D341Med (cell line): ENCODE measurements around the gene GTF3C4.
A peak's percentile ranks its signal among the peaks of the same experiment; 100 is the strongest.

ENCODE experiments used
- DNase-seq: peaks from one replicate; pipeline ENCODE4 v3.0.0; 2012; ENCODE audit warnings: low spot score

Gene GTF3C4

DNA sequence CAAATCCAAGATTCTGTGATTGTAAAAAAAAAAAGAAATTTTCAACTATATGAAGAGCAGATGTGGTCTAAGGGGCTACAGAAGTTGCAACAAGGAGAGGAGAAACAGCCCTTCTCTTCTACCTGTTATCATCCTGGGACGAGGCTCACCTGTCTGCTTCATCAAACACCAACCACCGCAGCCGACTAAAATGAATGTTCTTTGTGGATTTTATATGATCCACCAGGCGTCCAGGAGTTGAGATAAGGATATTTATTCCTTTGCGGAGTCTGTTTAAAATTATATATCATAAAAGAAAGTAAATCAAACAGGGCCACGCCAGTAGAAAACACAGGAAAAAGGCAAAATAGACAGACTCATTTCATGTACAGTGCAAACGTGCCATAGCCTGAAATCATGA is 22.0 kb upstream of the GTF3C4 start:
- DNase-seq, result no peak

DNA sequence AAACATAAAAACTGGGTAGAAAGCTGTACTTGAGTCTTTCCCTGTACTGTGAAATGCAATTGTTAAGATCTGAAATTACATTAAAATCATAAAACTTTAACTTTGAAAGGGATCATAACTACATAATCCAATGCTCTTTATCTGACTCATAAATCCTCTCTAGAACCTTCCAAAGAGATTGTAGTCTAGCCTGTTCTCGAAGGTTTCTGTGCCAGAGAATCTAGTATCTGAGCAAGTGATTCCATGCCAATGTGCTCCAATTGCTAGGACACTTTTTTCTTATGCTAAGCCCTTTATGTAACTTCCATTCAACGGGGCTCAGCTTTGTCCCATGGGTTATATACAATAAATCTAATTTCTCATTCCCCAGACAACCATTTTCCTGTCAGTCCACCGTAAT is 21.6 kb upstream of the GTF3C4 start:
- DNase-seq, result no peak

DNA sequence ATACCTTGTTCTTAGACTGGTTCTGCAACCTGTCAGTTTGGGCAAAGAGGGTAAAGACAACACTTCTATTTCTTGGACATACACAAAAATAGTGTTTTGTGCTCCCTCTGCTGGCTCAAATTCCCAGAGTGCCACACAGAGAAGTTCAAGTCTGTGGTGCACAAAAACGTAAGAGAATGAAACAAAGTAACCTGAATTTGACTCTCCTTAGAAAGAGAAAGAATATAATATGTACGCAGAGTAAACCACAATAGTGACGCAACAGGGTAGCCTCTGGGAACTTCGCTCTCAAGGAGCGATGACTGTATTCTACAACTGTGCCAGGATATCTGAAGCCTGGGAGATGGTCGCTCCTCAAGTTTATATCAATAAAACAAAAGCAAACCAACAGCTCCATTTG is 19.0 kb upstream of the GTF3C4 start:
- DNase-seq, result peak; percentile 43

DNA sequence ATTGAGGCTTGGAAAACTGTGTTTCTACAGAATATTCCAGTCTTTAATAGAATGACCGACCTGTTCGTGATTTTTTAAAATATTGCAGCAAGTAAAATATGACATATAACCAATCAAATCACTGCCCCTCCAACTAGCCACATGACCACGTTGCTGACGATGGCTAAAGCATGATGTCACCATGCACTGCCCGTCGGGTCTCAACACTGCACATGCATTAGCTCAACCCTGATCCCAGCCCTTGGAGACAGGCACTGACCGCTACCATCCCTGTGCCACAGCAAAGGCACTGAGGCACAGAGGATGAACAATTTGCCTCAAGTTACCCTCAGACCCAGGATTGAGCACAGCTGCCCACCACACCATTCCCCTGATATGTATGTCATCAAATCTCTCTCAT is 14.0 kb upstream of the GTF3C4 start:
- no peak for DNase-seq

DNA sequence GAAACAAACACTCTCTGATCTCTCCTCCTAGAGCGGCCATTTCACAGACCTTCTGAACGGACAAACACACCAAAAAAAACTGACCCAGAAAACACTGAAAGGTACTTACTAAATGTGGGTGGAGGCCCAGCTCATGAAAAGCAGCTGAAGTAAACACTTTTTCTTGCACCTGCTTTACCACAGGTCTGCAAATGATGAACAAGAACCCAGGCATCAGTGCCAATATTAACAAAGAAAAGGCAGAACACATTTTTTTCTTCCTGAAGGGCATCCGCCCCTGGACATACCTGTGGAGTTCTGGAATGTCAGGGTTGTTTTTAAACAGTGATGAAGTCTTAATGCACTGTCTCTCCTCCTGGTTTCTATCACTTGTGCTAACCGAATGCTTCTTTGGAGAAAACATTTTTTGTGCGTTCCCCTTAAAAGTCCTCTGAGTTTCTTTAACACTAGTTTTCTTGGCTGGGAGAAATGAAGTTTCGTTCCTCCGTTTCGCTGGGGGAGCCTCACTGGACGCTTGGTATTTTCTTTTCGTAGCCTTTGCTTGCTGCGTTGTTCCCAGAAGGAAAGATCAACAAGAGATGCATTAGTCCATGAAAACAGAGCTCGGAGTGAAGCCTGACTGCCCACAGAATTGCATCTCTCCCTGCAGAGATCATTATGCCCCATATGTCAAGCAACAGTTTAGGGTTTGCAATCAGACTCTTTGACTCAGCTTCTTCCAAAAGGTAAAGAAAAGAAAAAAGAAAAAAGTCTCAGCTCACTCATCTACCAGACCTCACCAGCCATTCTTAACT is 7.9 kb upstream of the GTF3C4 start:
- no peak for DNase-seq

DNA sequence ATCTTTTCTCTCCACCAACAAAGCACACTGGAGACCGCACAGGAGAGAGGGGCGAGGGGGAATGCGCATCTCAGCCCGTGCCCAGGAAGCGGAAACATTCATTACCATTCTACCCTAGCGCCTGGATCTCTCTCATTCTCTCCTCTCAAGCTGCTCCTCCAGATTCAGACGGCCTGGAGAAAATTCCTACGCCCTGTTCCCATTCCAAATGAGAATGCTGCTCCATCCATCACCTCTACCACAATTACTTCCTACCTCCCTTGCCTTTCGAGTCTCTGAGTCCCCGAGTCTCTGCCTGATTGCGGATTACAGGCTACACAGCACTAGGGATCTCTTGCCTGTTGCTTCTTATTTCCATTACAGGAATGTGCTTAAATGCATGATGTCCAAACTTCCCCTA is 7.1 kb upstream of the GTF3C4 start:
- no peak for DNase-seq

DNA sequence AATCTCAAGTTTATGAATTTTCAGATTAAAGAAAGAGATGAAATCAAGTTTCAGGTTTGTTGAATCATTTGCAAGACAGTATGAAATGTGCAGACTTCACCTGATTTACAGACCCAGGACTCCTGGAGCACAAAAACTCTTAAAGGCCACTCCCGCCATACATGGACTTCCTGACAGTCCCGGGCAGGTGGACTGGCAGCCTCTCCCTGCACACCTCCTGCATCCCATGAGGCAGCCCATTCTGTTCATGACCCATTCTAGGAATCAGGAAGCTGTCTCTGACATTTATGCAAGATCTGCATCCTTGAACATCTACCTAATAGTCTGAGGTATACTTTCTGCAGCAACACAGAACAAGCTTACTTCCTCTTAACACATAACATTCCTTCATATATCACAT is 6.4 kb upstream of the GTF3C4 start:
- DNase-seq, result no peak

DNA sequence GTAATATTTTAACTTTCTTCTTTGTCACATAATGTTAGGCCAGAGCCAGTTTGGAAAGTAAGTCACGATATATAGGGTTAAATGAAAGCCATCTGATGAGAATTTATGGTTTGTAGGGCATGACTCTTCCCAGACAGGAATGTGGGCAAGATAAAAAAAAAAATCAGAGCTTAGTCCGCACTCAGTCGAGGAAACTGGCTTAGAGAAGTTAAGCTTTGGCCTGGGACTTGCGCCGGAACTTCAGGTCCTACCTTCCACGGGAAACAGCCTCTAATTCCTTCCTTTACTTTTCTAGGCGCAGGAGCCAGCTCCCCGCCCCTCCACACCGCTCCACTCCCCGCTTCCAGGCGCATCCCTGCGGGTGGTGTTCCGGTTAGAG is 956 bp upstream of the GTF3C4 start:
- peak; percentile 74 for DNase-seq

DNA sequence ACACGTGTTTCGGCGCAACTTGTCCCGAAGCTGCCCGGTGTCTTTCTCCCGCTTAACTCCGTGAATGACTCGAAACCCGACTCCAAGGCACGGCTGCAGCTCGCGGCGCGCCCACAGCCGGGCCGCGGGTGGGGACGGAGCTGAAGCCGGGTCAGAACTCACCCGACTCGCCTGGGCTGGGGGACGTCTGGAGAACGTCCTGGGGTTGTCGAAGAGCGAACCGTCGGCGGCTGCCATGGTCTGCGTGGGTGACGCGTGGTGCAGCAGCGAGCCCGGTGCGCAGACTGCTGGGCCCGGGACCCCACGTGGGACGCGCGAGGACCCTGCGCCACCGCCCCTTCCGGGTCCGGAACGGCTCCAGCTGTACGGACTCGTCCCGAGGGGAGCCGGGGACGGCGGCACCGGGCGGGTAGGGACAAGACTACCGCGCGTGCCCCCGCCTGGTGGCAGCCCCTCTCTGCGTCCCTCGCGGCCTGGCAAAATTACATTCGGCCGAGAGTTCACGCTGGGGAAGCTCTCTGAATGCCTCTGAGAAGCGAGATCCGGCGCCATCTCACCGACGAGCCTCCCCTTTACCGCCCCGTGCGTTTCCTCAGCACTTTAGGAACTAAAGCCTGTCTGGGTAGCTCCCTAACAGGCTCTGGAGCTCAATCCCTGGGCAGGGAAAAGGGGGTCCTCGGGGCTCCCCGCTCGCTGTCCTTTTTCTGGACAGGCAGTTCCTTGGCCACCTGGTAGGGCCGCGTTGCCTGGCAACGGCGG is 387 bp upstream of the GTF3C4 start, which contains the start of gene DDX31:
DDX31 (minus strand) TSS at position 286 of the 759 bp plus-strand sequence; CDS start at position 237, 49 bp downstream.
- DNase-seq, result peak; percentile 93

DNA sequence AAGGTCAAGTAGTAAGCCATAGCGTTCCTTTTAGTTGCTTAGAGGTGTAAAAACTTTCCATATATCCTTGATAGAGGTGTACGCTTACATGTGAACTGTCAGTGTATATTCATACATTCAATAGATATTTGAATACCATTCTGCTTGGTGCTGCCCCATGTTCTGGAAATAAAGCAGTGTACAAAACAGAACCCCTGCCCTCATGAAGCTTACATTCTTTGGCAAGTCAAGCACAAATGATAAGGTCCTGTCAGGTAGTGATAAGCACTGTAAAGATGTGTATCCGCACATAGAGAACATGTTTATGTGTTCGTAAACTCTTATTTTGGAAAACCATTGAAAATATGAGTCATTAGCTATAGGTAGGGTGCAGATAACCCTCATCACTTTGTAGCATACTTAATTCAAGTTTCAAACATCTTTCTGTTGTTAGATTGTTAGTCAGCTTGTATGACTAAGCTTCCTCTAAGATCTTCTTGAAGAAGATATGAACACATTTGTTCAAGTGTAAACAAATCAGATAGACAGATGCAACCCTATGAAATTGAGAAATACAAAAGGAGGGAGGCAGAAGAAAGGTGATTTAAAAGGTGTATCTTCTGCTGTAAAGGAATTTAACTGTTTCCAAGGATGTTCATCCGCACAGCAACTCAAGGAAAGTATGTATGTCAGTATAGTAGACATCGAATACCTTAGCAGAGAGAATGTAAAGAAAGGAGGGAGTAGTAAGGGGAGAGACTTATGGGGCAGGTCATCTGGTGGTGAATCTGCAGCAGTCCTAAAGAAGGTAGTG is 1.6 kb downstream of the GTF3C4 start:
- DNase-seq, result no peak

DNA sequence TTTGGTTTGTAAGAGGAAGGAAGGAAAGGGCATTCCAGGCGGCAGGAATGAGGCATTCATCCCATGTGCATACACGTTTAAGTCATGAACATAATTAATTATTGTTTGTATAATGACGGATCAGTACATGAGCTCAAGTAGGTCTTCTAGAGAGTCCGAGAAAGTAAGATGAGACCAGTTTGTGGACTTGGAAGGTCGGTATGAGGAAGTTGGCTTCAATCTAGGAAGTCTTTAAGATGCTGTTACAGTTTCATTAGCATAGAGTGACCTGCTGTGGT is 2.1 kb downstream of the GTF3C4 start:
- DNase-seq, result no peak

DNA sequence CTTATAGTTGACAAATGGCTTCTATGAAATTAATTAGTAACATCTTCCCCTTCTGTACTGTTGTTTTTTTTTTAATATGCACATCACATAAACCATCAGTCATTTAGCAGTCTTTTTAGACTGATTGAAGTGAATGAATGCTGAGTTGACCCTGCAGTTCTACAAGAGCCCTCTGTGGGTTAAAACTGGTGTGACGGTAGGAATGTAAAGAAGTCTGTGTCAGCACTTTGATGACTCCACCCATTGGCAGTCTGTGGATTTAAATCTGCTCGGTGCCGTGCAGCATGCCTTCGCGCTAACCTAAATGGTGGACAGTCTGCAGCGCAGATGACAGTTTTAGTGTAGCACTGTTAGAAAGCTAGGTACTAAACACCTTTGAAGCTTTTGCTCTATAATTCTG is 3.1 kb downstream of the GTF3C4 start:
- DNase-seq, result peak; percentile 69

DNA sequence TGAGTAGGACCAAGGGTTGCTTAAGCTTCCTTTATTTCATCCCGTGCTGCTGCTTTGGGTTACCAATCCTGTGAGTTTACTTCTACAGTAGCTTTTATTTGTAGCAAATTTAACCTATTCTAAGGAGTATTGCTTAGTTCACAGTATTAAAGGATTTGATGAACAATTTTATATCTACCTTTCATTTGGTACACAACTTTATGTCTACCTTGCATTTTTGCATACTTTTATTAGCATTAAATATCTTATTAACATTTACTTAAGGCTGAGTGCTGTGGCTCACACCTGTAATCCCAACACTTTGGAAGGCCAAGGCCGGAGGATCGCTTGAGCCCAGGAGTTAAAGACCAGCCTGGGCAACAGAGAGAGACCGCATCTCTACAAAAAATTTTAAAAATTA is 4.2 kb downstream of the GTF3C4 start:
- no peak for DNase-seq

DNA sequence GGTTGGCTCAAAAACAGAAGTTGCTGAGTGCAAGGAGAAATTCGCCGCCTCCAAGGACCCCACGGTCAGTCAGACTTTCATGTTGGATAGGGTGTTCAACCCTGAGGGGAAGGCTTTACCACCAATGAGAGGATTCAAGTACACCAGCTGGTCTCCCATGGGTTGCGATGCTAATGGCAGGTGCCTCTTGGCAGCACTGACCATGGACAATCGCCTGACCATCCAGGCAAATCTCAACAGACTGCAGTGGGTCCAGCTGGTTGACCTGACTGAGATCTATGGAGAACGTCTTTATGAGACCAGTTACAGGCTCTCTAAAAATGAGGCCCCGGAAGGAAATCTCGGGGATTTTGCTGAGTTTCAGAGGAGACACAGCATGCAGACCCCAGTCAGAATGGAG is 7.7 kb downstream of the GTF3C4 start:
- no peak for DNase-seq

DNA sequence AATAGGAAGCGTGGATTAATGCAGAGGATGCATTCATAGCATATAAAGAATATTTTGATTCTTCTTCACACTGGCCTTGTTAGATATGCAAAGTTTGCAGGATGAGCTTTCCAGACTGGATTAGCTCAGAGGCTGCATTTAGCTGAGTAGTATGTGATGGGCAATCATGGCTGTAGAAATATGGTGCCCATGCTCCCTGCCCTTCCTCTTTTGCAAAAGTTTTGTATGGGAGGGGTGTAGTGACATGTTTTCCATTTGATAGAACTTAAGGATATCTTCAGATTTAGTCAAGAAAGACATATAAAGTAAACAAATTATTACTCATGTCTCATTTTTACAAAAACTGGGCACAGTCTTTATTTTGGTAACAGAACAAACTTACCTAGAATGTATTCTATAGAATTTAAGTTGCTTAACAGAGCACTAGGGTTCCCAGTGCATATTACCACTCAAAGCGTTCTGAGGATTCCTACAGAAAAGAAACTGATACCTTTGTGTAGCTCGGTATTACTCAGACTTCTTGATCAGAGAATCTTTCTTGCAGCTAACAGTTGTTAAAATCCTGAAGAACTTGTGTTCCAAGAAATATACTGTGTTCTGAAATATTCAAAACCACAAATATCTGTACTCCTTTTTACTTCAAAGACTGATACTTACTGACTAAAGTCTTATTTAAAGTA is 9.8 kb downstream of the GTF3C4 start:
- DNase-seq, result no peak

DNA sequence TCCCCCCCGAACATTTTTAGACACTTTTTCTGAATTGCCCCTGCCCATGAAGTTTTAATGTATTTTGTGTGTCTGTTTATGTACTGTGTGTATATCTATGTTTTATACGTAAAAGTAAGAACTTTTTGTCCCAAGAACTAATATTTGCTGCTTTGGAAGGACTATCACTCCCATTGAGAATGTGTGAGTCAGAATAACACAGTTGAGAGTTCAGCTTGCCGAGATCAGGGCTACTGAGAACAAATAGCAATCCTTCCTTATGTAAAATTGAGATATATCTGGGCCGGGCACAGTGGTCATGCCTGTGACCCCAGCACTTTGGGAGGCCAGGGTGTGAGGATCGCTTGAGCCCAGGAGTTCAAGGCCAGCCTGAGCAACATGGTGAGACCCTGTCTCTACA is 11.3 kb downstream of the GTF3C4 start:
- DNase-seq, result no peak

DNA sequence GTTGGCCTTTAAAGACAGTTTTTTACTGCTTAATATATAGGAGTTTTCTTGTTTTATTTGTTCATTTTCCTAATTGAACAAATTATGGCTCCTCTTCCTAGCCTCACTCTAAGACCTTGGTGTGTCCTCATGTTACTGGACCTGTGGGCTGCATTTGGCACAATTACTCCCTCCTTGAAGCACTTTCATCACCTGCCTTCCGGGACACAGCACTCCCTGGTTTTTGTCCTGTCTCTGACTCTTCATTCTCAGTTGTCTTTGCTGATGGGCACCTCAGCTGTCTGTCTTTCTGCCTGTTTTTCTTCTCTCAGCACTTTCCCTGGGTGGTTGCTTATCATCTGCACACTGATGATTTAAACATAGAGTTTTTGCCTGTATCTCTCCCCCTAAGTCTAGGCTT is 13.6 kb downstream of the GTF3C4 start:
- no peak for DNase-seq

DNA sequence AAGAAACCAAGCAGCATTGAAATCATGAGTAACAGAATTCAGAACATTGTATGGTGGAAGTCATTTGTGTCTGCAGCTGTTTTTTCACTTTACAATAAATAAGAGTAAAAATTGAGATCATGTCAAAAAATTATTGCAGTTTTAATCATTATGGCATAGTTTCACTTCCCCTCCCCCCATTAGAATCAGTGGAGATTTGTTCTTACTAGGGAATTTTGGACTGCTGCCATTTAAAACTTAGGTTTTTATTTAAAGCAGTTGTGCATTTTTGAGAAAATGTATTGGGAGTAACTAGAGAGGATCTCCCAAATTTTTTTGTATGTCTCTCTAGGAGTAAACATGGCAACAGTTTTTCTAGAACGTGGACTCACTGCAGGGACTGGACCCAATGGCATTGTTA is 20.4 kb downstream of the GTF3C4 start:
- no peak for DNase-seq

DNA sequence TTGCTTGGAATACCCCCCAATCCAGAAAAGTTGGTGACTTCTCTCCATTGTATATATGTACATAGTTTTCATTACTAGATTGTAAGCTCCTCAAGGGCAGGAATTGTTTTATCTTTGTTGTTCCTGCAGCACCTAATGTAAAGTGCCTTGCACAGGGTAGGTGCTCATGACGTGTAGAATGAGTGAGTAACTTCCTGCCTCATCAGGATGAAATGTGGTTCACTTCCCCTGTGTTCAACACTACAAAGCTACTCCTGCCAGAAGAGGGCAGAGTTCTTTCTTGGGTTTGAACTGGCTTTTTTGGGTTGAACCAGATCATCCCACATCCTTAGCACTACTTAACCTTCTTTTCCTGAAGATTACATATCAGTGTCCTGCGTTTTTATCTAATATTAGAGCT is 23.9 kb downstream of the GTF3C4 start:
- no peak for DNase-seq

DNA sequence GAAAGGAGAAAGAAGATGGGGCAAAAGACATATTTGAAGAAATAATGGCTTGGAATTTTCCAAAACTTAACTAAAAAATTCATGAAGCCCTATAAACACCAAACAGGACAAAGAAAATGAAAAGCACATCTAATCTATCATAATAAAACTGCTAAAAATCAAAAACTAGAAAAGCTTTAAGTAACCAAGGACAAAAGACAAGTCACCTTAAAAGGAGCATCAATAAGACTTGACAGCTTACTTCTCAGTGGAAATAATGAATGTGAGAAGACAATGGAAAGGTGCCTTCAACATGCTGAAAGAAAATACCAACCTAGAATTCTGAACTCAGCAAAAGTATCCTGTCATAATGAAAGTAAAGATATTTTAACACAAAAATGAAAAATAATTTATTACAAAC is 27.0 kb downstream of the GTF3C4 start:
- DNase-seq, result no peak

DNA sequence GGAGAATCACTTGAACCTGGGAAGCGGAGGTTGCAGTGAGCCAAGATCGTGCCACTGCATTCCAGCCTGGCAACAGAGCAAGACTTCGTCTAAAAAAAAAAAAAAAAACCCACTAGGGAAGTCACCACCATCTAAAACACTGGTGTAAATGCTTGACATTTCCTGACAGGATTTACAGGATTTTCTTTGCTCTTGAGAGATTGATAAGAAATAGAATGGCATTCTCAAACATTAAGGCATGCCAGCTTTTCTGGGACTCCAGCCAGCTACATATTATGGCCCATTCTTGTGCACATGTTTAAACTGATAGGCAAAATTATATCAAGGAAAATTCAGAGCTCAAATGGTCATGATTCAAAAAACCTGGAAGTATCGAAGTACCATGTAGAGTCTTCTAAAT is 28.7 kb downstream of the GTF3C4 start:
- DNase-seq, result no peak

DNA sequence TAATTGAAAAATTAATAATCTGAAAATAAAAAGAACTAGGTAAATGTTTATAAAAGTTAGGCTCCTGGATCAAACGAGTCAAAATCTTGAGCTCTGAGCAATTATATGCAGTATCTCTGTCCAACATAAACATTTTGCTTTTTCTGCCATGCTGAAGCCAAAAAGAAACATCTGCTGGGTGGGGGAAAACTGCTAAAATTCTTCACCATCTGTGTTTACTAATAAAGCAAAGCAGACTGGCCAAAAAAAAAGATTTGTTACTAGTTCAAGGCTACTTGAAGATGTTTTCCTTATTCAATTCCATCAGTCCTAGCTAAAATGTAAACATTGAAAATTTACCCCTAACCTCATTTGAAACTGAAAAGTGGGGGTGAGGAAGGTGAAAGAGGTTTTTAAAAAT is 29.7 kb downstream of the GTF3C4 start:
- DNase-seq, result no peak

DNA sequence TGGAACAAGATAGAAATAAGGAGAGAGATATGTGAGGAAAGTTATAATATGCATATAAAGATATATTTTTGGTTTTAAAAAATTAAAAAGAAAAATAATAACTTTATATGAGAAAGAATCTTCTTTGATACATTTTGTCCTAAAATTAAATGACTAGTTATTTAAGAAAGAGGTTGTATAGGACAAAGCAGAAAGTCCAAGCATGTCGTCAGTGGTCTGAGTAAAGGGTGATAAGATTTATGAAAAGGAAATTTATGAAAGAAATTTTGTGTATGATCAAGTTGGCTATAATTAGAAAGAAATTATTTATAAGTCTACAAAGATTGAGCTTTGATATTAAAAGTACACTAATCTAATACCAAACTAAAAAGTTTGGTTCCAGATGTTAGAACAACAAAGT is 32.0 kb downstream of the GTF3C4 start:
- DNase-seq, result no peak
